Osteoblast (primary cell): ENCODE results near the gene OR13C2. TPM values are rescaled to one million over a fixed set of nuclear protein-coding genes. Genes with fewer than 3 reads are reported as not detected.

Experiments
- DNase-seq: peaks from one replicate; pipeline ENCODE4 v3.0.0; 2011; ENCODE audit warnings: low spot score, mixed read lengths; ENCODE audit not compliant: insufficient read length; ENCODE audit errors: missing footprints
- H2AFZ ChIP-seq: 2 replicates; pipeline ENCODE4 v1.6.0; 2011; ENCODE audit warnings: mild to moderate bottlenecking, low read length
- H3K27ac ChIP-seq: 2 replicates; pipeline ENCODE4 v1.5.1; 2011; ENCODE audit warnings: mild to moderate bottlenecking, low read depth, low read length, moderate library complexity
- H3K27me3 ChIP-seq: 2 replicates; pipeline ENCODE4 v1.6.0; 2012; ENCODE audit warnings: mild to moderate bottlenecking, control low read depth, inconsistent platforms, low read length, moderate library complexity; ENCODE audit not compliant: insufficient read depth
- H3K36me3 ChIP-seq: 2 replicates; pipeline ENCODE4 v1.5.1; 2011; ENCODE audit warnings: mild to moderate bottlenecking, low read length, control low read depth, moderate library complexity; ENCODE audit not compliant: insufficient read depth
- H3K4me1 ChIP-seq: 2 replicates; pipeline ENCODE4 v1.5.1; 2011; ENCODE audit warnings: mild to moderate bottlenecking, low read length, control low read depth, moderate library complexity; ENCODE audit not compliant: insufficient read depth
- H3K4me2 ChIP-seq: 2 replicates; pipeline ENCODE4 v1.6.0; 2011; ENCODE audit warnings: mild to moderate bottlenecking, low read length; ENCODE audit not compliant: insufficient read depth
- H3K4me3 ChIP-seq: fragments of 200-600 bp; sonication (generic); 3 replicates; pipeline ENCODE4 v1.5.1; 2012; ENCODE audit warnings: mild to moderate bottlenecking, low read length, inconsistent platforms; ENCODE audit not compliant: insufficient read depth
- H3K79me2 ChIP-seq: 2 replicates; pipeline ENCODE4 v1.6.0; 2012; ENCODE audit warnings: mild to moderate bottlenecking, low read length, control low read depth, inconsistent platforms; ENCODE audit not compliant: insufficient read depth
- H3K9me3 ChIP-seq: 2 replicates; pipeline ENCODE4 v1.5.1; 2011; ENCODE audit warnings: low read depth, low read length, control low read depth
- H4K20me1 ChIP-seq: 2 replicates; pipeline ENCODE4 v1.6.0; 2012; ENCODE audit warnings: mild to moderate bottlenecking, low read length, control low read depth; ENCODE audit not compliant: insufficient read depth
- total RNA-seq: library from RNA; depleted of rRNA; stranded (reverse); fragments of >200 nt; gene quantifications from 2 replicates; pipeline ENCODE4 v1.2.3, GENCODE V29; 2012
- TF ChIP-seq, protein P1 (sequence below): IDR thresholded peaks from 2 replicates; pipeline ENCODE4 v1.5.1; 2011; ENCODE audit warnings: mild to moderate bottlenecking, low read depth, low read length, moderate library complexity; ENCODE audit errors: extremely low read depth

Gene OR13C2
- total RNA-seq, 1 donor: not detected

GRCh38 chr9:104586496-104587180, 18.8 kb downstream of the OR13C2 start:
- Histone ChIP-seq H3K9me3 (no peaks in the 10 kb centered on the region), H3K27me3 (no peaks in the 10 kb centered on the region), H2AFZ (no peak overlapping the region), H4K20me1 (no peaks in the 10 kb centered on the region), H3K4me2 (no peak overlapping the region), H3K27ac (no peak overlapping the region), H3K36me3 (no peaks in the 10 kb centered on the region), H3K4me3 (no peak overlapping the region), H3K79me2 (no peaks in the 10 kb centered on the region), H3K4me1 (no peaks in the 10 kb centered on the region)
- DNase-seq: no peak
- TF ChIP-seq, protein P1, sequence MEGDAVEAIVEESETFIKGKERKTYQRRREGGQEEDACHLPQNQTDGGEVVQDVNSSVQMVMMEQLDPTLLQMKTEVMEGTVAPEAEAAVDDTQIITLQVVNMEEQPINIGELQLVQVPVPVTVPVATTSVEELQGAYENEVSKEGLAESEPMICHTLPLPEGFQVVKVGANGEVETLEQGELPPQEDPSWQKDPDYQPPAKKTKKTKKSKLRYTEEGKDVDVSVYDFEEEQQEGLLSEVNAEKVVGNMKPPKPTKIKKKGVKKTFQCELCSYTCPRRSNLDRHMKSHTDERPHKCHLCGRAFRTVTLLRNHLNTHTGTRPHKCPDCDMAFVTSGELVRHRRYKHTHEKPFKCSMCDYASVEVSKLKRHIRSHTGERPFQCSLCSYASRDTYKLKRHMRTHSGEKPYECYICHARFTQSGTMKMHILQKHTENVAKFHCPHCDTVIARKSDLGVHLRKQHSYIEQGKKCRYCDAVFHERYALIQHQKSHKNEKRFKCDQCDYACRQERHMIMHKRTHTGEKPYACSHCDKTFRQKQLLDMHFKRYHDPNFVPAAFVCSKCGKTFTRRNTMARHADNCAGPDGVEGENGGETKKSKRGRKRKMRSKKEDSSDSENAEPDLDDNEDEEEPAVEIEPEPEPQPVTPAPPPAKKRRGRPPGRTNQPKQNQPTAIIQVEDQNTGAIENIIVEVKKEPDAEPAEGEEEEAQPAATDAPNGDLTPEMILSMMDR: no peak

GRCh38 chr9:104580562-104580961, 24.9 kb downstream of the OR13C2 start:
- H3K27ac ChIP-seq: no peak overlapping the region

DNA sequence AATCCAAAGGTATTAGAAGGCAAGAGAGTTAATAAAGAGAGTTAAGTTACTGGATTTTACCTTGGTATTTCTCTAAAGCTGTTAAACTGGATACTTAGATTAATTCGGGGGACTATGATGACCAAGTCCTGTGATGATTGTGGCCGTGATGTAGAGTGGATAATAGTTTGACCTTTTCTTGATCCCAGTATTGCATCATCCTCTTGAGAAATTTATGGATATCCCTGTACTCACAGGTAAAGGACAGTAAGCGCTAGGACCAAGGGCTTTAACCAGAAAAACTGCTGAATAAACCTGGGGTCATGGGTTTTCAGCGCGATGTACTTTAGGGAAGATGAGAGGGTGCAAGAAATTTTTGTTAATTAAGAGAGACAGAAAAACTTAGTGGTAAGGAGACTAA, 28.2 kb downstream of the OR13C2 start:
- no peak for DNase-seq
- no peak overlapping the region for H3K4me2 ChIP-seq
- H3K27me3 ChIP-seq: no peaks in the 10 kb centered on the region
- no peaks in the 10 kb centered on the region for H3K36me3 ChIP-seq
- H3K4me1 ChIP-seq: no peaks in the 10 kb centered on the region
- no peak overlapping the region for H2AFZ ChIP-seq
- no peak overlapping the region for H3K4me3 ChIP-seq
- no peaks in the 10 kb centered on the region for H4K20me1 ChIP-seq
- no peak overlapping the region for H3K27ac ChIP-seq
- TF ChIP-seq, protein P1: no peak
- H3K9me3 ChIP-seq: no peaks in the 10 kb centered on the region
- H3K79me2 ChIP-seq: no peaks in the 10 kb centered on the region

More at GRCh38 chr9:104580562-104580961, 24.9 kb downstream of the OR13C2 start:
- Histone ChIP-seq H2AFZ (no peak overlapping the region), H3K4me3 (no peak overlapping the region), H3K4me1 (no peaks in the 10 kb centered on the region), H4K20me1 (no peaks in the 10 kb centered on the region), H3K79me2 (no peaks in the 10 kb centered on the region), H3K4me2 (no peak overlapping the region), H3K36me3 (no peaks in the 10 kb centered on the region), H3K27me3 (no peaks in the 10 kb centered on the region), H3K9me3 (no peaks in the 10 kb centered on the region)
- TF ChIP-seq, protein P1: no peak
- DNase-seq: no peak

DNA sequence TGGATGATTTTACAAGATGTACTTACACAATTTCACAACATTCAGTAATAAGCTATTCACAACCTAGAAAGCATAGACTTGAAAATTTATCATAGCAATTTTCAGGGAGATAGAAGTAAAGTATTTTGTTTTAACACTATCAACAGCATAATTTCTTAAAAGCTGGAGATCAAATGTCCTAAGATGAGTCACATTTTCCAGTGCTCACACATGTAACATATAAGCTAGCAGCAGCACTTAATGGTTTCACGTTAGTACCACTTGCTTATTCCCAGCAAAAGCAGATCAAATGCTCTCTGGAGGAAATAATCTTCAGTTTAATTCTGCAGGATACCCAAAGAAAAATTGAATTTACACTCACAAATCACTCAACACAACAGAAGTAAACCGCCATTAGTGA, 30.0 kb downstream of the OR13C2 start:
- H2AFZ ChIP-seq: no peak overlapping the region
- no peaks in the 10 kb centered on the region for H3K9me3 ChIP-seq
- no peaks in the 10 kb centered on the region for H3K79me2 ChIP-seq
- no peaks in the 10 kb centered on the region for H4K20me1 ChIP-seq
- H3K27me3 ChIP-seq: no peaks in the 10 kb centered on the region
- no peak overlapping the region for H3K4me3 ChIP-seq
- TF ChIP-seq, protein P1: no peak
- DNase-seq: no peak
- H3K36me3 ChIP-seq: no peaks in the 10 kb centered on the region
- H3K27ac ChIP-seq: no peak overlapping the region
- no peaks in the 10 kb centered on the region for H3K4me1 ChIP-seq
- no peak overlapping the region for H3K4me2 ChIP-seq
